NCI-H748 treated with DMSO at 0.1 percent for 48 hours (cell line): ENCODE measurements around the gene IL3RA.
"Not testable (repeated sequence)": the region's sequence is repeated elsewhere in the genome, so short reads cannot be mapped to it uniquely, and the experiment has no call there.

Source experiments
- DNase-seq: peaks from one replicate; lab custom pipeline; 2025; lab: John Stamatoyannopoulos, UW

IL3RA gene

DNA sequence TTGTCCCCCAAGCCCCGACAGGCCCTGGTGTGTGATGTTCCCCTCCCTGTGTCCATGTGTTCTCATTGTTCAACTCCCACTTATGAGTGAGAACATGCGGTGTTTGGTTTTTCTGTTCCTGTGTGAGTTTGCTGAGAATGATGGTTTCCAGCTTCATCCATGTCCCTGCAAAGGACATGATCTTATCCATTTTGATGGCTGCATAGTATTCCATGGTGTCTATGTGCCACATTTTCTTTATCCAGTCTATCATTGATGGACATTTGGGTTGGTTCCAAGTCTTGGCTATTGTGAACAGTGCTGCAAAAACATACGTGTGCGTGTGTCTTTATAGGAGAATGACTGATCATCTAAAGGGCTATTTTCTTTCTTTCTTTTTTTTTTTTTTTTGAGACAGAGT, 4.2 kb upstream of the IL3RA start:
- DNase-seq: not testable (repeated sequence)

DNA sequence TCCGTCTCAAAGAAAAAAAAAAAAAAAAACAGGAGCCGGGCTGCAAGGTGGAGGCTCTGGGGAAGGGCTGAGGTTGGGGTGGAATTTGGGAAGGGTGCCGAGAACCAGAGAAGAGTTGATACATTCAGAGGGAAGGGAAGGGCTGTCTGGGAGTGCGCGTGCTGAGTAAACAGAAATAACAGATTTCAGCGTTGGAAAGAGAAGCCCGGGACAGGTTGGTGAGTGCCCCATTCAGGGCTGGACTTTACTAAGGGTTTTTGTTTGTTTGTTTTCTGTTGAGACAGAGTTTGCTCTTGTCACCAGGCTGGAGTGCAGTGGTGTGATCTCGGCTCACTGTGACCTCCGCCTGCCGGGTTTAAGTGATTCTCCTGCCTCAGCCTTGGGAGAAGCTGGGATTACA, 1.7 kb upstream of the IL3RA start:
- no peak for DNase-seq

DNA sequence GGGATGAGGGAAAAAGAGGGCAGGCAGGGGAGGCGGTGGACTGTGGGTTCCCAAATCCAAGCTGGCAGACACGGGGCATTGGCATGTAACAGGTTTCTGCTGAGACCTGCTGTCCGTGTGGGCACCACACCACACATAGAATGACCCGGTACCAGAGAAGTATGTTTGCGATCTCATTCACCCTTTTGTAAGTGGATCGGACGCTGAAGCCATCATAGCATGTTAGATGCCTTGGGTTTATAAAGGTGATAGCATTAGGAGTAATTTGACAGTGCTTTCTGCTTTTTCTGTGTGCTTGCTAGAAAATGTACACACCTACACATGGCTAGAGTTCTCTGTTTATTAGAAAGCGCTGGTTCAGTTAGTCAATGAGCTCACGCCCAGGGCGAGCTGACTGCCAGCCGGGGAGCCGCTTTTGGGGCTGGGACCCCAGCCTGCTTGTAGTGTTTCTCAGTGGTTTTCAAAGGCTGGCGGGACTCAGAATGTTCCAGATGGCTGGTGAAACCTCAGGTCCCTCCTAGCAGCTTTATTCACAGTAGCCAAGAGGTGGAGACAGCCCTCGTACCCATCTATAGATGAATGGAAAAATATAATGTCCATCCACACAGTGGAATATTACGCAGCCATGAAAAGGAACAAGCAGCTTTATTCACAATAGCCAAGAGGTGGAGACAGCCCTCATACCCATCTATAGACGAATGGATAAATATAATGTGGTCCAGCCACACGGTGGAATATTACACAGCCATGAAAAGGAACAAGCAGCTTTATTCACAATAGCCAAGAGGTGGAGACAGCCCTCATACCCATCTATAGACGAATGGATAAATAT, 579 bp downstream of the IL3RA start:
- DNase-seq: no peak

DNA sequence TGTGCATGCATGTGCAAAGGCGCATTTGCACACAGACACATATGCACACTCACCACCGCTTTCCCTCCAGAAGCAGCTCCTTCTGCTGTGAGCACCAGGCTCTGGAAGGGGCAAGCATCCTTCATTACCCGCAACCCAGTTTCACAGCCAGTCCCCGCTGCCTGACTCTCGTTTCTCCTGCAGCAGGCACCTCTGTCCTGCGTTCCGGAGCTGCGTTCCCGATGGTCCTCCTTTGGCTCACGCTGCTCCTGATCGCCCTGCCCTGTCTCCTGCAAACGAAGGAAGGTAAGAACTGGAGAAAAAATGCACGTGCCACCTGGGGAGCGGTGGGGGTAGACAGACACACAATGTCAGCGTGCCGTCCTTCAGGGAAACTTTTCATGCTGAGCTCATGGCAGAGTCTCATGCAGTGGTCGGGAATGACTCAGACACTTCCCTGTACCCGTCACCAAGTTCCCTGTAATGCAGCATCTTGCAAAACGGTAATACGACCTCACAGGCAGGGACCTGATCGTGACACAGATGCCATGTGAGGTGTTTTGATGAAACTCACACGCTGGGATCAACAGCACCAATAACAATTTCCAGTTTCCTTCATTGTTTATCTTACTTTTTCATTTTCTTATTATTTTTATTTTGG, 5.1 kb downstream of the IL3RA start:
- DNase-seq: no peak

DNA sequence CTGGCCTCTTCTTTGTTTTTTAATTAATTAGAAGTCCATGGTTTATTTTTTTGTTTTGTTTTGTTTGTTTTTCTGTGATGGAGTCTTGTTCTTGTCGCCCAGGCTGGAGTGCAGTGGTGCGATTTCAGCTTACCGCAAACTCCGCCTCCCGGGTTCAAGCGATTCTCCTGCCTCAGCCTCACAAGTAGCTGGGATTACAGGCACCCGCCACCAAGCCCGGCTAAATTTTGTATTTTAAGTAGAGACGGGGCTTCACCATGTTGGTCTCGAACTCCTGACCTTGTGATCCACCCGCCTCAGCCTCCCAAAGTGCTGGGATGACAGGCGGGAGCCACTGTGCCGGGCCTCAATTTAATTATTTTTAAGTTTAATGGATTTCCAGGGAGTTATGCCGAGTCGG, 13.0 kb downstream of the IL3RA start:
- not testable (repeated sequence) for DNase-seq

DNA sequence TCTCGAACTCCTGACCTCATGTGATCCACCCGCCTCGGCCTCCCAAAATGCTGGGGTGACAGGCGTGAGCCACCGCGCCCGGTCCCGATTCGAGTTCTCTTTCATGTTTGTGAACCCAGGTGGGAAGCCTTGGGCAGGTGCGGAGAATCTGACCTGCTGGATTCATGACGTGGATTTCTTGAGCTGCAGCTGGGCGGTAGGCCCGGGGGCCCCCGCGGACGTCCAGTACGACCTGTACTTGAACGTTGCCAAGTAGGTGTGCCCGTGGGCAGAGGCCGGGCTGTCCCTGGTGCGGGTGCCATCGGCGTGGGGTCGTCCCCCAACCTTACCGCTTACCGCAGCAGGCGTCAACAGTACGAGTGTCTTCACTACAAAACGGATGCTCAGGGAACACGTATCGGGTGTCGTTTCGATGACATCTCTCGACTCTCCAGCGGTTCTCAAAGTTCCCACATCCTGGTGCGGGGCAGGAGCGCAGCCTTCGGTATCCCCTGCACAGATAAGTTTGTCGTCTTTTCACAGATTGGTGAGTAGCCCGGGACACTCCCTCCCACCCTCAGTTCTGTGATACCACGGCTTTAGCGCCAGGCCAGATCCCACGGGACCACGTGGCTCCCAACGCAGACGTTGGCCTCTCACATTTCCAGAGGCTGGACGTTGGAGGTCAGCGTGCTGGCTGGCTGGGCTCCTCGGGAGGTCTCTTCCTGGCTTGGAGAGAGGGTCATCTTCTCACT, 15.6 kb downstream of the IL3RA start:
- no peak for DNase-seq

DNA sequence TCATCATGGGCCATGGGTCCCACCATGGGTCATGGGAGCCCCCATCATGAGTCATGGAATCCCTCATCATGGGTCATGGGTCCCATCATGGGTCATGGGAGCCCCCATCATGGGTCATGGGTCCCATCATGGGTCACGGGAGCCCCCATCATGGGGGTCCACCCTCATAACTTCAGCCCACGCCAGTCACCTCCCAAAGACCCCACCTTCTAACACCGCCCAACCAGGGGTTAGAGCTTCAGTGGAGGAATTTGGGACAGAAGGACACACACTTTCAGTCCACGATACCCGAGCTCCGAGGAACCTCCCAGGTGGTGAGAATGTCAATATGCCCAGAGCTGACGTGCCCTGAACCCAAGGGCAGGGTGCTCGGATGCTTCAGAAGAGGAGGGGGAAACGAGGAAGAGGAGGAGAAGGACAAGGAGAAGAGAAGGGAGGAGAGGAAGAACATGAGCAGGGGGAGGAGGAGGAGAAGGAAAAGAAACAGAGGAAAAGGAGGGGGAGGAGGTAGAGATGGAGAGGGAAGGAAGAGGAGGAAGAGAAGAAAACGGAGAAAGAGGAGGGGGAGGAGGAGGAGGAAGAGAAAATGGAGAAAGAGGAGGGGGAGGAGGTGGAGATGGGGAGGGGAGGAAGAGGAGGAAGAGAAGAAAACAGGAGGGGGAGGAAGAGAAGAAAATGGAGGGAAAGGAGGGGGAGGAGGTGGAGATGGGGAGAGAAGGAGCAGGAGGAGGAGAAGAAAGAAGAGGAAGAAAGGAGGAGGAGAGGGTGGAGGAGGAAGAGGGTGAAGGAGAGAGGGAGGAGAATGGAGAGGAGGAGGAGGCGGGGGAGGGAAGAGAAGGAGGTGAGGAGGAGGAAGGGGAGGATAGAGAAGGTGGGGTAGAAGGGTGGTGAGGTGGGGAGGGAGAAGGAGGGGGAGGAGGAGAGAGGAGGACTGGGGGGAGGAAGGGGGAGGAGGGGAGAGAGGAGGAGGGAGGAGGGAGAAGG, 17.7 kb downstream of the IL3RA start:
- DNase-seq: no peak

DNA sequence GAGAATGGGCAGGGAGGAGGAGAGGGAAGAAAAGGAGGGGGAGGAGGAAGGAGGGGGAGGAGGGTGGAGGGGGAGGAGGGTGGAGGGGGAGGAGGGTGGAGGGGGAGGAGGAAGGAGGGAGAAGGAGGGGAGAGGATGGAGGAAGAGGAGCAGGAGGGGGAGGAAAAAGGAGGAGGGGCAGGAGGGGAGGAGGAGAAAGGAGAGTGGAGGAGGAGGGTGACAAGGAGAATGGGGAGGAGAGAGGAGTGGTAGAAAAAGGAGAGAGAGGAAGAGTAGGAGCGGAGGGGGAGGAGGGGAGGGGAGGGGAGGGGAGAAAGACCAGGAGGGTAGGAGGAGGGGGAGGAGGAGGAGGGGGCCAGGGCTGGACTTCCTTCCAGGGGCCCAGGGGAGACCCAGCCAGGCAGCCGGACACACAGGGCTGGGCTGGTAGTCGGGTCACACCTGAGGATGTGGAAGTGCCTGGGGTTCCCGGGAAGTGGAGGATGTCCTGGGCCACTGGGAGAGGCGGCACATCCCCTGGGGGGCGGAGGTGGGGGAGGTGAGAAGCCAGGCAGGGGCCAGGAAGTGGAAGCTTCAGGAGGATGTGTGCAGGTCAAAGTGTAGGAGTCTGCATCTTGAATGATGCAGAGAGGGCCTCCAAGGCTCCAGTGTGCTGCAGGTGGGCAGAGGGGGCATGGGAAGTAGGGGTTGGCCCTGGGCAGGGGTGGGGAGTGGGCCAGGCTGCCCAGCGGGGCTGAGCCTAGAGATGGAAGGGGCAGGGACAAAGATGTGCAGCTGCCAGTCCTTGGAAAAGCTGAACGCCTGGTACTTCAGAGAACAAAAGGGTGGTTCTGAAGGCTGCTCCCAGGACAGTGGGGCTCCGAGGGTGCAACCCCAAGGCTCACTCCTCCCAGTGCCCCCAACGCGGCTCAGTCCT, 18.8 kb downstream of the IL3RA start:
- DNase-seq: no peak

DNA sequence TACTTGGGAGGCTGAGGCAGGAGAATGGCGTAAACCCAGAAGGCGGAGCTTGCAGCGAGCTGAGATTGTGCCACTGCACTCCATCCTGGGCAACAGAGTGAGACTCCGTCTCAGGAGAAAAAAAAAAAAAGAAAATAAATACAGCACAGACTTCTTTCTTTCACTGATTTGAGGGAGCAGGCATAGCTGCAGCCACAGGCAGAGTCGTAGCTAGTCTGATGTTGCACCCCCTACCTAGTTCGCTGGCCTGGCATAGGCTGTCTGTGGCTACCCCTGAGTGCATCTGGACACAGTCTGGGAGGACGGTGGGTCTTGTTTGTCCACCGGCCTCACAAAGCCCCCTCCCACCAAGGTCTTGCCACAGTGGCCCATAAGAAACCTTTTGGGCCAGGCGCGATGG, 21.4 kb downstream of the IL3RA start:
- no peak for DNase-seq

DNA sequence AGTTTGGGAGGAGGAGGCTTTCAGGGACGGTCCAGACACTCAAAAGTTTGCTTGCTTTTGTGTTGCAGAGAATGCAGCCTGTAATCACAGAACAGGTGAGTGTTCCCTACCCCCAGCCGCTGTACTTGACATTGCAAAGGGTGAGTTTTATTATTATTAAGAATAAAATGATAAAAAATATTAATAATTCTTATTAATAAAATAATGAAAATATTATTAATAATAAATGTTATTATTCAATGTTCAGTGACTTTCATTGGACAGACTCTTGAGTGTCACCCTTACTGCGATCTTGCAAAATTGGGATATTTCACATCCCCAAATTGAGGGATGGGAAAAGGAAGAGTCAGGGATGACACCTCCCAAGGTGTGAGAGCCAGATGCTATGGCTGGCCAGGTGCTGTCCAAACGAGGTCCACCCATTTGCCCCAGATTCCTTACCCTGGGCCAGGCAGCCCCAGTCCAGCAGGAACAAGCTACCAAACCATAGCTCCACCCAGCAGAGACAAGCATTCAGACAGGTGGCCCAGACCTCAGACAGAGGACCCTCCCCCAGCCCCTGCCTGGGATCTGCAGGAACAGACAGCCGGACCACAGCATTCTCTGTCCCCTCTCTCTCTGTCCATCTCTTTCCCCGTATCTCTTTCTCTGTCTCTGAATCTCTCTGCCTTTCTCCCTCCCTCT, 22.4 kb downstream of the IL3RA start:
- no peak for DNase-seq

DNA sequence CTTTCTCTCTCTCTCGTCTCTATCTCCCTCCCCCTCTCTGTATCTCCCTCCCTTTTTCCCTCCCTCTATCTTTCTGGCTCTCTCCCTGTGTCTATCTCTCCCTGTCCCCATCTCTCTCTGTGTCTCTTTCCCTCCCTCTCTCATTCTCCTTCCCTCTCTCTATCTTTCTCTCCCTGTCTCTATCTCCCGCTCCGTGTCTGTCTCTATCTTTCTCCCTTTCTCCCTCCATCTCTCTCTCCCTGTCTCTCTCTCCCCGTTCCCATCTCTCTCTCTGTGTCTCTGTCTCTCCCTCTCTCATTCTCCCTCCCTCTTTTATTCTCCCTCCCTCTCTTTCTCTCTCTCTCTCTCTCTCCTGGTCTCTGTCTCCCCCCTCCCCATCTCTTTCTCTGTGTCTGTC, 22.9 kb downstream of the IL3RA start:
- DNase-seq: no peak

DNA sequence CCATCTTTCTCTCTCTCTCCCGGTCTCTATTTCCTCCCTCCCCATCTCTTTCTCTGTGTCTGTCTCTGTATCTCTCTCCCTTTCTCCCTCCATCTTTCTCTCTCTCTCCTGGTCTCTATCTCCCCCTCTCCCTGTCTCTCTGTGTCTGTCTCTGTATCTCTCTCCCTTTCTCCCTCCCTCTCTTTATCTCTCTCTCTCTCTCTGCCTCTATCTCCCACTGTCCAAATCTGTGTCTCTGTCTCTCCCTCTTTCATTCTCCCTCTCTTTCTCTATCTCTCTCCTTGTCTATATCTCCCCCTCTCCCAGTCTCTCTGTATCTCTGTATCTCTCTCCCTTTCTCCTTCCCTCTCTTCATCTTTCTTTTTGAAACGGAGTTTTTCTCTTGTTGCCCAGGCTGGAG, 23.6 kb downstream of the IL3RA start:
- no peak for DNase-seq

DNA sequence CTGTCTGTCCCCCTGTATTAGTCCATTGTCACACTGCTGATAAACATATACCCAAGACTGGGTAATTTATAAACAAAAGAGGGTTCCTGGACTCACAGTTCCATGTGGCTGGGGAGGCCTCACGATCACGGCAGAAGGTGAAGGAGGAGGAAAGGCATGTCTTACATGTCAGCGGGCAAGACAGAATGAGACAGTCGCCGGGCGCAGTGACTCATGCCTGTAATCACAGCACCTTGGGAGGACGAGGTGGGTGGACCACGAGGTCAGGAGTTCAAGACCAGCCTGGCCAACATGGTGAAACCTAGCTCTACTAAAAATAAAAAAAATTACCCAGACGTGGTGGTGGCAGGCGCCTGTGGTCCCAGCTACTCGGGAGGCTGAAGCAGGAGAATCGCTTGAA, 24.7 kb downstream of the IL3RA start:
- no peak for DNase-seq

DNA sequence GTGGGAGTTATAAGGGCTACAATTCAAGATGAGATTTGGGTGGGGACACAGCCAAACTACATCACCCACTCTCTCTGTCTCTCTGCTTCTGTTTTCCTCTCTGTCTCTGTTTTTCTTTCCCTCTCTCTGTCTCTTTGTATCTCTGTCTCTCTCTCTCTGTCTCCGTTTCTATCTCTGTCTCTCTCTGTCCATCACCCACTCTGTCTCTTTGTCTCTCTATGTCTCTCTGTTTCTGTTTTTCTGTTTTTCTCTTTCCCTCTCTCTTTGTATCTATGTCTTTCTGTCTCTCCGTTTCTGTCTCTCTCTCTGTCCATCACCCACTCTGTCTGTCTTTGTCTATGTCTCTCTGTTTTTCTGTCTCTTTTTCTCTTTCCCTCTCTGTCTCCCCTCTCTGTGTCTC, 25.3 kb downstream of the IL3RA start:
- no peak for DNase-seq

DNA sequence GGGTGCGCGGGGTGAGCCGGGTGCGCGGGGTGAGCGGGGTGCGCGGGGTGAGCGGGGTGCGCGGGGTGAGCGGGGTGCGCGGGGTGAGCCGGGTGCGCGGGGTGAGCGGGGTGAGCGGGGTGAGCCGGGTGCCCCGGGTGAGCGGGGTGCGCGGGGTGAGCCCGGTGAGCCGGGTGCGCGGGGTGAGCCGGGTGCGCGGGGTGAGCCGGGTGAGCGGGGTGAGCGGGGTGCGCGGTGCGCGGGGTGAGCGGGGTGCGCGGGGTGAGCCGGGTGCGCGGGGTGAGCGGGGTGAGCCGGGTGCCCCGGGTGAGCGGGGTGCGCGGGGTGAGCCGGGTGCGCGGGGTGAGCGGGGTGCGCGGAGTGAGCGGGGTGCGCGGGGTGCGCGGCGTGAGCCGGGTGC, 29.8 kb downstream of the IL3RA start:
- DNase-seq: not testable (repeated sequence)

DNA sequence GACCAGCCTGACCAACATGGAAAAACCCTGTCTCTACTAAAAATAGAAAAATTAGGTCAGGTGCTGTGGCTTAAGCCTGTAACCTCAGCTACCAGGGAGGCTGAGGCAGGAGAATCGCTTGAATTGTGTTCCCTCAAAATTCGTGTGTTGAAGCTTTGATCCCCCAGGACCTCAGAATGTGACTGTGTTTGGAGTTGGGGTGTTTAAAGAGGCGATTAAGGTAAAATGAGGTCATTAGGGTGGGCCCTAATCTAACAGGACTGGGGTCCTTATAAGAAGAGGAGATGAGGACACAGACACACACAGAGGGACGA, 31.8 kb downstream of the IL3RA start:
- no peak for DNase-seq

DNA sequence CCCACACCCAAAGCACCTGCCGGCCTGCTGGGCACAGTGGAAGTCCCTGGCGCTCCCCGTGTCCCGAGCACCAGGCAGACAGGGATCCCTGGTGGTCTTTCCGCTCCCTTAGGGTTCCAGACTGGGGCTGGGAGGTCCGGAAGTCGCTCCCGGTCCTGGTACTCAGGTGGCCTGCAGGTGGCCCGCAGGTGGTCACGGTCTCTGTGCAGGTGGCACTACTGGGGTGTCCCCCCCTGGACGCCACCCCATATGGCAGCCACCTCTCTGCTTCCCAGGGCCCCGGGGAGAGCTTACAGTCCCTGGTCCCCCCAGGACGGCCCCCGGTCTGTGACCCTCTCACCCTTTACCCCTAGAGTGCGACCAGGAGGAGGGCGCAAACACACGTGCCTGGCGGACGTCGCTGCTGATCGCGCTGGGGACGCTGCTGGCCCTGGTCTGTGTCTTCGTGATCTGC, 41.7 kb downstream of the IL3RA start:
- no peak for DNase-seq

DNA sequence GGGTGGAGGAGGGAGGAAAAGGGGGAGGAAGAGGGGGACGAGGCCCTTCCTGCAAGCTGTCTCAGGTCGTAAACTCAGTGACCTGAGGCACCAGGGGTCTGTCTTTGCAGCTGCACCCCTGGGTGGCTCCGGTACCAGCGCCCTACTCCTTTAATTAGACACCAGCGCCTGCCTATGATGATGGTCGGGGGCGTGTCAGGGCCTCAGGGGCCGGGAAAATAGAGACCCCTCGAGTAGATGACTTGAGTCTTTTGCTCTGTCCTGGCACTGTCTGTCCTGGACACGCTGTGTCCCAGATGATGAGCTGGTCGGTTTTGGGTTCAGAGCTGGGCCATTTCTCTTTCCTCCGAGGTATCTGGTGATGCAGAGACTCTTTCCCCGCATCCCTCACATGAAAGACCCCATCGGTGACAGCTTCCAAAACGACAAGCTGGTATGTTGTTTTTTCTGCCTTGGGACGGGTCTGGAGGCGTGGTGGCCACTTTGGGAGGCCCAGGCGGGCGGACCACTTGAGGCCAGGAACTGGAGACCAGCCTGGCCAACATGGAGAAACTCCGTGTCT, 44.2 kb downstream of the IL3RA start:
- no peak for DNase-seq

DNA sequence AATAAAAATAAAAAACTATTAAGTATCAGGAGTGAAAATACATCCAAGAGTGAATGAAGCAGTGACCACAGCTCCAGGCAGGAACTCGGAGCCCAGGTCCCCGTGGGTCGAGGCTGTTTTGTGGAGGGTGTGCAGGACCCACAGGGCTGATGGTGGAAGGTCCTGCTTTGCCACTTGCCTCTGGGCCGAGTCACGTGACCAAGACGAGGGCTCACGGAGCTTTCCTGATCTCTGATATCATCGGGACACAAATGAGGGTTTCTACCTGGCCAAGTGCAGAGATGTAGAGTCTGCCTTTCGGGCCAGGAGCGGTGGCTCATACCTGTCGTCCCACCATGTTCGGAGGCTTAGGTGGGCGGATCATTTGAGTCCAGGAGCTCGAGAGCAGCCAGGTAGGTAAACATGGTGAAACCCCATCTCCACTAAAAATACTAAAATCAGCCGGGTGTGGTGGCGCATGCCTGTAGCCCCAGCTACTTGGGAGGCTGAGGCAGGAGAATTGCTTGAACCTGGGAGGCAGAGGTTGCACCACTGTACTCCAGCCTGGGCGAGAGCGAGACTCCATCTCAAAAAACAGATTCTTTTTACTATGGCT, 48.2 kb downstream of the IL3RA start:
- no peak for DNase-seq
